Measurements from ENCODE around the gene LRRN3. TPM values are rescaled to one million over a fixed set of nuclear protein-coding genes. Genes with fewer than 3 reads are reported as not detected.
A peak's percentile ranks its signal among the peaks of the same experiment; 100 is the strongest.

Gene LRRN3
- total RNA-seq, 1 experiment from 2014 or later: not detected

GRCh38 chr7:111129435-111129834, 38.5 kb downstream of the LRRN3 start:
- DNase-seq: no peak
- Histone ChIP-seq H3K4me3 (no peak overlapping the region), H3K9me3 (no peaks in the 10 kb centered on the region), H3K27me3 (no peaks in the 10 kb centered on the region), H3K36me3 (no peaks in the 10 kb centered on the region)

GRCh38 chr7:111132833-111133232, 41.9 kb downstream of the LRRN3 start:
- H3K4me3 ChIP-seq: no peak overlapping the region
- no peaks in the 10 kb centered on the region for H3K27me3 ChIP-seq
- H3K9me3 ChIP-seq: no peaks in the 10 kb centered on the region
- DNase-seq: no peak
- no peaks in the 10 kb centered on the region for H3K36me3 ChIP-seq

GRCh38 chr7:111137296-111138192, 46.6 kb downstream of the LRRN3 start:
- Histone ChIP-seq H3K36me3 (no peaks in the 10 kb centered on the region), H3K9me3 (no peaks in the 10 kb centered on the region), H3K27me3 (no peaks in the 10 kb centered on the region), H3K4me3 (no peak overlapping the region)
- DNase-seq: no peak

- Histone ChIP-seq H3K4me3 (no peak overlapping the region), H3K36me3 (no peaks in the 10 kb centered on the region), H3K9me3 (no peaks in the 10 kb centered on the region), H3K27me3 (no peaks in the 10 kb centered on the region)
- DNase-seq: peak; percentile 53
Measured at GRCh38 chr7:111138193-111138569, 47.3 kb downstream of the LRRN3 start.

- no peaks in the 10 kb centered on the region for H3K9me3 ChIP-seq
- H3K27me3 ChIP-seq: no peaks in the 10 kb centered on the region
- no peak overlapping the region for H3K4me3 ChIP-seq
- no peaks in the 10 kb centered on the region for H3K36me3 ChIP-seq
- DNase-seq: no peak
Measured at GRCh38 chr7:111138586-111138985, 47.7 kb downstream of the LRRN3 start.

GRCh38 chr7:111140091-111140865, 49.4 kb downstream of the LRRN3 start:
- Histone ChIP-seq H3K4me3 (no peak overlapping the region), H3K9me3 (no peaks in the 10 kb centered on the region), H3K36me3 (no peaks in the 10 kb centered on the region), H3K27me3 (no peaks in the 10 kb centered on the region)
- no peak for DNase-seq

- DNase-seq: no peak
- Histone ChIP-seq H3K36me3 (no peaks in the 10 kb centered on the region), H3K9me3 (no peaks in the 10 kb centered on the region), H3K4me3 (no peak overlapping the region), H3K27me3 (no peaks in the 10 kb centered on the region)
Measured at GRCh38 chr7:111145472-111145871, 54.5 kb downstream of the LRRN3 start.

- no peaks in the 10 kb centered on the region for H3K27me3 ChIP-seq
- no peak for DNase-seq
Measured at GRCh38 chr7:111146136-111146535, 55.2 kb downstream of the LRRN3 start.

GRCh38 chr7:111147708-111148533, 57.0 kb downstream of the LRRN3 start:
- H3K36me3 ChIP-seq: no peaks in the 10 kb centered on the region
- no peak for DNase-seq
- no peak overlapping the region for H3K4me3 ChIP-seq
- no peaks in the 10 kb centered on the region for H3K27me3 ChIP-seq
- no peaks in the 10 kb centered on the region for H3K9me3 ChIP-seq

More at GRCh38 chr7:111146136-111146535, 55.2 kb downstream of the LRRN3 start:
- H3K36me3 ChIP-seq: no peaks in the 10 kb centered on the region
- no peaks in the 10 kb centered on the region for H3K9me3 ChIP-seq
- H3K4me3 ChIP-seq: no peak overlapping the region

GRCh38 chr7:111150709-111151108, 59.8 kb downstream of the LRRN3 start:
- no peak for DNase-seq
- H3K27me3 ChIP-seq: no peaks in the 10 kb centered on the region
- H3K4me3 ChIP-seq: no peak overlapping the region
- H3K36me3 ChIP-seq: no peaks in the 10 kb centered on the region
- H3K9me3 ChIP-seq: no peaks in the 10 kb centered on the region

- Histone ChIP-seq H3K4me3 (no peak overlapping the region), H3K36me3 (no peaks in the 10 kb centered on the region), H3K9me3 (no peaks in the 10 kb centered on the region), H3K27me3 (no peaks in the 10 kb centered on the region)
- no peak for DNase-seq
Measured at GRCh38 chr7:111159426-111159825, 68.5 kb downstream of the LRRN3 start.

- Histone ChIP-seq H3K4me3 (no peak overlapping the region), H3K9me3 (no peaks in the 10 kb centered on the region), H3K36me3 (no peaks in the 10 kb centered on the region), H3K27me3 (no peaks in the 10 kb centered on the region)
- DNase-seq: no peak
Measured at GRCh38 chr7:111160297-111160696, 69.4 kb downstream of the LRRN3 start.

GRCh38 chr7:111162692-111163091, 71.8 kb downstream of the LRRN3 start:
- no peaks in the 10 kb centered on the region for H3K9me3 ChIP-seq
- no peaks in the 10 kb centered on the region for H3K27me3 ChIP-seq
- no peaks in the 10 kb centered on the region for H3K36me3 ChIP-seq
- DNase-seq: no peak
- no peak overlapping the region for H3K4me3 ChIP-seq

- Histone ChIP-seq H3K9me3 (no peaks in the 10 kb centered on the region), H3K36me3 (no peaks in the 10 kb centered on the region), H3K27me3 (no peaks in the 10 kb centered on the region), H3K4me3 (no peak overlapping the region)
- DNase-seq: no peak
Measured at GRCh38 chr7:111164442-111164841, 73.5 kb downstream of the LRRN3 start.

GRCh38 chr7:111168182-111168581, 77.3 kb downstream of the LRRN3 start:
- H3K36me3 ChIP-seq: no peaks in the 10 kb centered on the region
- H3K9me3 ChIP-seq: no peaks in the 10 kb centered on the region
- H3K4me3 ChIP-seq: no peak overlapping the region
- no peak for DNase-seq
- no peaks in the 10 kb centered on the region for H3K27me3 ChIP-seq

- no peak for DNase-seq
- Histone ChIP-seq H3K9me3 (no peaks in the 10 kb centered on the region), H3K36me3 (no peaks in the 10 kb centered on the region), H3K27me3 (no peaks in the 10 kb centered on the region), H3K4me3 (no peak overlapping the region)
Measured at GRCh38 chr7:111172564-111173257, 81.8 kb downstream of the LRRN3 start.

Data from MG63 (cell line).